Lung (tissue), 12 donors: ENCODE data around the gene N4BP2L1. TPM values are rescaled to one million over a fixed set of nuclear protein-coding genes. Genes with fewer than 3 reads are reported as not detected.
A peak's percentile ranks its signal among the peaks of the same experiment; 100 is the strongest.

ENCODE experiments used
- ATAC-seq: fragments of 200-7000 bp; cut with Tn5 transposase; one replicate; pipeline ENCODE4 v1.9.1; 2020; ENCODE audit warnings: moderate number of reproducible peaks; ENCODE audit not compliant: insufficient read depth, low FRiP score
- DNase-seq, 3 donors: peaks; one replicate each; pipeline ENCODE4 v3.0.0-alpha.2; 2013 to 2017
- H3K27ac ChIP-seq, 2 donors: one replicate each; pipeline ENCODE4 v1.5.1; 2013; ENCODE audit warnings: mild to moderate bottlenecking in 2 of 2, moderate library complexity in 2 of 2, control low read depth in 1 of 2, inconsistent platforms in 1 of 2, low read depth in 1 of 2, low read length in 1 of 2
- H3K27me3 ChIP-seq, 3 donors: one replicate each; pipeline ENCODE4 v1.5.1; 2013; ENCODE audit warnings: low read length in 2 of 3; ENCODE audit not compliant: control insufficient read depth in 3 of 3, insufficient read depth in 3 of 3
- H3K36me3 ChIP-seq, 4 donors: one replicate each; pipeline ENCODE4 v1.5.1; 2013; ENCODE audit warnings: low read length in 4 of 4, mild to moderate bottlenecking in 1 of 4, moderate library complexity in 1 of 4; ENCODE audit not compliant: control insufficient read depth in 4 of 4, insufficient read depth in 4 of 4
- H3K4me1 ChIP-seq, 5 donors: one replicate each; pipeline ENCODE4 v1.5.1; 2013; ENCODE audit warnings: low read length in 5 of 5, mild to moderate bottlenecking in 2 of 5, moderate library complexity in 1 of 5; ENCODE audit not compliant: control insufficient read depth in 5 of 5, insufficient read depth in 5 of 5
- H3K4me3 ChIP-seq: one replicate; pipeline ENCODE4 v1.5.1; 2013; ENCODE audit warnings: mild to moderate bottlenecking, control low read depth, moderate library complexity
- H3K9ac ChIP-seq, 2 donors: one replicate each; pipeline ENCODE4 v1.5.1; 2013; ENCODE audit warnings: low read length in 2 of 2, control low read depth in 1 of 2; ENCODE audit not compliant: insufficient read depth in 1 of 2
- H3K9me3 ChIP-seq, 4 donors: one replicate each; pipeline ENCODE4 v1.5.1; 2013; ENCODE audit warnings: low read length in 3 of 4, mild to moderate bottlenecking in 1 of 4, moderate library complexity in 1 of 4; ENCODE audit not compliant: control insufficient read depth in 4 of 4, insufficient read depth in 3 of 4
- CTCF ChIP-seq: IDR thresholded peaks from 2 replicates; pipeline ENCODE4 v1.5.1; 2012; ENCODE audit warnings: mild to moderate bottlenecking; ENCODE audit errors: control extremely low read depth, extremely low read depth
- WGBS, 2 donors: extraction: QIAGEN DNeasy Blood & Tissue Kit; methylation state at CpG; one replicate each; pipeline ENCODE4 v1.1.7; 2013; 5-methylcytosine and 5-hydroxymethylcytosine counted together
- polyA plus RNA-seq, 2 donors: library from polyadenylated mRNA; stranded (reverse); fragments of 200-250 nt; gene quantifications; one replicate each; pipeline ENCODE4 v1.2.1, GENCODE V29; 2013
- total RNA-seq, 2 donors: library from RNA; depleted of rRNA in 1 of 2; stranded (reverse); fragments of >200 nt in 1 of 2; gene quantifications; one replicate each; pipeline ENCODE4 v1.2.1, GENCODE V29; 2014 to 2021
- donor health status: control.
- donor health status: control.
- donor health status: Bipolar disorder and iron deficiency.
- donor health status: healthy.
- donor health status: DM: yes; HTN: yes; CAD: no.

The N4BP2L1 gene
- total and polyA plus RNA-seq, 4 donors: 12.4 to 81.8 (median 17.1) TPM

GRCh38 chr13:32426191-32426989 is 1.5 kb downstream of the N4BP2L1 start:
- DNase-seq (peak in 2 of 3 donors; percentile 38 to 57), ATAC-seq (no peak)
- H3K9me3 ChIP-seq: no peaks in the 10 kb centered on the region
- no peaks in the 10 kb centered on the region for H3K27me3 ChIP-seq
- peak overlapping the region; percentile 48 to 58 for H3K9ac ChIP-seq
- peaks cover 2 to 14% (median 5%) of the 10 kb centered on the region in 5 donors for H3K4me1 ChIP-seq
- peak overlapping the region; percentile 76 to 91 for H3K27ac ChIP-seq
- no peak for TF ChIP-seq CTCF
- WGBS, 2 donors: 34 to 37% methylated on average over 19 of the region's 19 CpGs
- no peaks in the 10 kb centered on the region for H3K36me3 ChIP-seq
- H3K4me3 ChIP-seq: peak overlapping the region; percentile 74

- peaks cover 2 to 14% (median 5%) of the 10 kb centered on the region in 5 donors for H3K4me1 ChIP-seq
- ATAC-seq (no peak), DNase-seq (no peak)
- TF ChIP-seq CTCF: no peak
- H3K9me3 ChIP-seq: no peaks in the 10 kb centered on the region
- 87 to 90% methylated on average over 7 of the region's 7 CpGs for WGBS, 2 donors
- no peak overlapping the region for H3K27ac ChIP-seq
- no peaks in the 10 kb centered on the region for H3K27me3 ChIP-seq
- H3K9ac ChIP-seq: no peak overlapping the region
- peaks cover 0 to under 1% (median 0%) of the 10 kb centered on the region in 4 donors for H3K36me3 ChIP-seq
- no peak overlapping the region for H3K4me3 ChIP-seq
Measured at GRCh38 chr13:32425158-32425557, 2.8 kb downstream of the N4BP2L1 start.

GRCh38 chr13:32423592-32423991 is 4.3 kb downstream of the N4BP2L1 start:
- TF ChIP-seq CTCF: no peak
- Histone ChIP-seq H3K4me1 (peaks cover 0 to 13% (median 5%) of the 10 kb centered on the region in 5 donors), H3K9me3 (peaks cover 0 to 4% (median 0%) of the 10 kb centered on the region in 4 donors), H3K36me3 (peaks cover 0 to 5% (median 0%) of the 10 kb centered on the region in 4 donors), H3K27ac (no peak overlapping the region), H3K27me3 (no peaks in the 10 kb centered on the region), H3K4me3 (no peak overlapping the region), H3K9ac (no peak overlapping the region)
- no peak for ATAC-seq
- WGBS, 2 donors: 40 to 74% methylated on average over 3 of the region's 3 CpGs
- no peak for DNase-seq
